Renal cortical epithelial cell (primary cell): Measurements from ENCODE around the gene GASK1A. TPM values are rescaled to one million over a fixed set of nuclear protein-coding genes. Genes with fewer than 3 reads are reported as not detected.

Experiments
- total RNA-seq: library from RNA; depleted of rRNA; stranded (reverse); fragments of >200 nt; gene quantifications from 2 replicates; pipeline ENCODE4 v1.2.3, GENCODE V29; 2014

GASK1A gene
- total RNA-seq, 1 donor from 2014 or later, result 0.25 TPM

Other genes with a start within 250 kb of the GASK1A start
- 0.17 and 2.8 TPM in 2 replicates for gene CCDC13, start 206.1 kb upstream of the GASK1A start, total RNA-seq
- 367 and 566 TPM in 2 replicates for gene HIGD1A, start 174.8 kb upstream of the GASK1A start, total RNA-seq
- gene ACKR2, start 169.9 kb upstream of the GASK1A start, total RNA-seq, result 2.9 and 16.8 TPM in 2 replicates
- gene CYP8B1, start 103.4 kb upstream of the GASK1A start, total RNA-seq, result 0.35 and 0.55 TPM in 2 replicates
- gene ZNF662, start 73.2 kb upstream of the GASK1A start, total RNA-seq, result 1.6 and 4.9 TPM in 2 replicates
- gene POMGNT2, start 126.8 kb downstream of the GASK1A start, total RNA-seq, result 6.3 and 22.4 TPM in 2 replicates